ENCODE data around the gene ALDH1B1.
"Not testable (repeated sequence)": the region's sequence is repeated elsewhere in the genome, so short reads cannot be mapped to it uniquely, and the experiment has no call there.

ALDH1B1 gene

GRCh38 chr9:38362852-38363588 lies 29.5 kb upstream of the ALDH1B1 start:
- DNase-seq = peak; percentile 82

- no peak for DNase-seq
Measured at GRCh38 chr9:38363589-38363925, 28.9 kb upstream of the ALDH1B1 start.

GRCh38 chr9:38367898-38368297 lies 24.6 kb upstream of the ALDH1B1 start:
- DNase-seq = no peak

GRCh38 chr9:38368731-38369130 lies 23.8 kb upstream of the ALDH1B1 start:
- no peak for DNase-seq

GRCh38 chr9:38370176-38370575 lies 22.3 kb upstream of the ALDH1B1 start:
- no peak for DNase-seq

GRCh38 chr9:38371495-38371894 lies 21.0 kb upstream of the ALDH1B1 start:
- no peak for DNase-seq

- no peak for DNase-seq
Measured at GRCh38 chr9:38372762-38373619, 19.5 kb upstream of the ALDH1B1 start.

- DNase-seq = no peak
Measured at GRCh38 chr9:38373679-38374078, 18.8 kb upstream of the ALDH1B1 start.

- no peak for DNase-seq
Measured at GRCh38 chr9:38374847-38375571, 17.5 kb upstream of the ALDH1B1 start.

GRCh38 chr9:38375572-38375963 lies 16.9 kb upstream of the ALDH1B1 start:
- no peak for DNase-seq

GRCh38 chr9:38376021-38376670 lies 16.4 kb upstream of the ALDH1B1 start:
- no peak for DNase-seq

- not testable (repeated sequence) for DNase-seq
Measured at GRCh38 chr9:38377336-38378083, 15.0 kb upstream of the ALDH1B1 start.

- DNase-seq = peak; percentile 17
Measured at GRCh38 chr9:38380230-38380871, 12.2 kb upstream of the ALDH1B1 start.

GRCh38 chr9:38380872-38381534 lies 11.5 kb upstream of the ALDH1B1 start:
- no peak for DNase-seq

GRCh38 chr9:38382141-38382540 lies 10.4 kb upstream of the ALDH1B1 start:
- no peak for DNase-seq

GRCh38 chr9:38384990-38385848 lies 7.3 kb upstream of the ALDH1B1 start:
- DNase-seq = no peak

- no peak for DNase-seq
Measured at GRCh38 chr9:38385896-38386295, 6.6 kb upstream of the ALDH1B1 start.

GRCh38 chr9:38386319-38386895 lies 6.1 kb upstream of the ALDH1B1 start:
- DNase-seq = no peak

- DNase-seq = no peak
Measured at GRCh38 chr9:38387066-38387465, 5.4 kb upstream of the ALDH1B1 start.

GRCh38 chr9:38387751-38388150 lies 4.8 kb upstream of the ALDH1B1 start:
- no peak for DNase-seq

Data from fibroblast of skin of right quadriceps (primary cell).